Endothelial cell of umbilical vein (primary cell): ENCODE measurements around the gene PFKP. TPM values are rescaled to one million over a fixed set of nuclear protein-coding genes. Genes with fewer than 3 reads are reported as not detected.

Experiments
- BruUV-seq: library from RNA; stranded (reverse); fragments of 400-500 nt; replicated peaks from 2 replicates; lab custom pipeline; 2021; lab: Mats Ljungman, UMichigan
- CTCF ChIA-PET: fragments of 300-600, 350-600 bp; sonication (Branson Sonifier 250); formaldehyde crosslinking; loops from one replicate; lab custom pipeline; 2021; ENCODE audit warnings: antibody characterized with exemption, inconsistent platforms; lab: Charles Lee
- POLR2A ChIA-PET: fragments of 300-600, 350-600 bp; sonication (Branson Sonifier 250); formaldehyde crosslinking; loops from one replicate; lab custom pipeline; 2021; ENCODE audit warnings: antibody characterized with exemption, inconsistent platforms; lab: Charles Lee
- DNase-seq: peaks from one replicate; pipeline ENCODE4 v3.0.0-alpha.2; 2011; ENCODE audit warnings: low read depth, low spot score
- FAIRE-seq: peaks from 2 replicates; lab custom pipeline; 2011; peaks lifted over from hg19 to GRCh38; lab: Jason Lieb, UNC
- H2AFZ ChIP-seq: 2 replicates; pipeline ENCODE4 v1.6.0; 2012; ENCODE audit warnings: low read depth, low read length, control low read depth, inconsistent platforms
- H3K27ac ChIP-seq: 2 replicates; pipeline ENCODE4 v1.5.1; 2011; ENCODE audit warnings: low read depth, mild to moderate bottlenecking, control low read depth, low read length, moderate library complexity; ENCODE audit not compliant: insufficient read depth
- H3K27me3 ChIP-seq, 2 experiments: 2 replicates each; pipeline versions ENCODE4 v1.6.0 to v1.6.1; 2011; ENCODE audit warnings: low read length in 2 of 2, mixed read lengths in 1 of 2; ENCODE audit not compliant: control insufficient read depth in 2 of 2, insufficient read depth in 2 of 2
- H3K36me3 ChIP-seq, 2 experiments: 2 replicates in 1 of 2; 3 replicates in 1 of 2; pipeline ENCODE4 v1.5.1; 2011; ENCODE audit warnings: low read length in 2 of 2, mild to moderate bottlenecking in 1 of 2, moderate library complexity in 1 of 2; ENCODE audit not compliant: control insufficient read depth in 2 of 2, insufficient read depth in 2 of 2; ENCODE audit errors: extremely low read depth in 1 of 2
- H3K4me1 ChIP-seq: 3 replicates; pipeline ENCODE4 v1.5.1; 2011; ENCODE audit warnings: mild to moderate bottlenecking, low read length; ENCODE audit not compliant: control insufficient read depth, insufficient read depth; ENCODE audit errors: extremely low read depth
- H3K4me2 ChIP-seq: 2 replicates; pipeline ENCODE4 v1.6.1; 2011; ENCODE audit warnings: low read length, control low read depth, mixed read lengths; ENCODE audit not compliant: insufficient read depth
- H3K4me3 ChIP-seq, 3 experiments: fragments of 200-600 bp in 1 of 3; sonication (generic), shearing (Covaris generic) in 1 of 3; replicated peaks in 1 of 3; 2 replicates each; pipeline ENCODE4 v1.5.1; 2011 to 2016; ENCODE audit warnings: control low read depth in 3 of 3, low read length in 3 of 3, mild to moderate bottlenecking in 2 of 3, inconsistent platforms in 1 of 3, low read depth in 1 of 3, moderate library complexity in 1 of 3; ENCODE audit not compliant: insufficient read depth in 1 of 3
- H3K79me2 ChIP-seq: 2 replicates; pipeline ENCODE4 v1.6.0; 2012; ENCODE audit warnings: low read length, inconsistent platforms; ENCODE audit not compliant: control insufficient read depth, insufficient read depth
- H3K9ac ChIP-seq: replicated peaks from 2 replicates; pipeline ENCODE3; 2011; ENCODE audit warnings: low read length, control low read depth; ENCODE audit not compliant: insufficient read depth; ENCODE audit errors: extremely low read depth
- H3K9me1 ChIP-seq: replicated peaks from 3 replicates; pipeline ENCODE4 v1.6.0; 2011; ENCODE audit warnings: mild to moderate bottlenecking, low read length; ENCODE audit not compliant: control insufficient read depth, insufficient read depth; ENCODE audit errors: extremely low read depth
- H3K9me3 ChIP-seq: replicated peaks from 2 replicates; pipeline ENCODE4 v1.5.1; 2012; ENCODE audit warnings: low read length, inconsistent platforms; ENCODE audit not compliant: control insufficient read depth, insufficient read depth
- H4K20me1 ChIP-seq: replicated peaks from 2 replicates; pipeline ENCODE3; 2011; ENCODE audit warnings: mild to moderate bottlenecking, low read length; ENCODE audit not compliant: control insufficient read depth, insufficient read depth; ENCODE audit errors: extremely low read depth
- CTCF ChIP-seq, 2 donors: IDR thresholded peaks; 1 replicate in 1 of 2; 2 replicates in 1 of 2; pipeline ENCODE4 v1.5.1; 2011; ENCODE audit warnings: low read length in 2 of 2, mild to moderate bottlenecking in 2 of 2, moderate library complexity in 2 of 2, control low read depth in 1 of 2, inconsistent platforms in 1 of 2, low read depth in 1 of 2; ENCODE audit not compliant: insufficient read depth in 1 of 2; ENCODE audit errors: extremely low read depth in 1 of 2
- EZH2 ChIP-seq: IDR thresholded peaks from 2 replicates; pipeline ENCODE4 v1.6.1; 2012; ENCODE audit warnings: borderline replicate concordance, low read depth, mild to moderate bottlenecking, moderate library complexity, low read length, inconsistent platforms; ENCODE audit not compliant: severe bottlenecking
- FOS ChIP-seq: IDR thresholded peaks from 2 replicates; pipeline ENCODE4 v1.6.1; 2011; ENCODE audit warnings: mild to moderate bottlenecking, low read length, moderate library complexity, borderline replicate concordance; ENCODE audit not compliant: insufficient read depth
- GATA2 ChIP-seq: IDR thresholded peaks from 2 replicates; pipeline ENCODE4 v1.7.0; 2011; ENCODE audit warnings: low read depth, mild to moderate bottlenecking, moderate library complexity, mixed read lengths, low read length; ENCODE audit not compliant: insufficient read length, insufficient read depth
- JUN ChIP-seq: IDR thresholded peaks from 2 replicates; pipeline ENCODE4 v1.6.1; 2011; ENCODE audit warnings: borderline replicate concordance, low read depth; ENCODE audit not compliant: insufficient read length, insufficient read depth
- MAX ChIP-seq: IDR thresholded peaks from 2 replicates; pipeline ENCODE4 v1.6.1; 2011; ENCODE audit not compliant: insufficient read depth, insufficient read length
- MYC ChIP-seq: IDR thresholded peaks from one replicate; pipeline ENCODE4 v1.6.1; 2011; ENCODE audit warnings: mild to moderate bottlenecking, low read depth, low read length
- POLR2A ChIP-seq: IDR thresholded peaks from 2 replicates; pipeline ENCODE4 v1.6.1; 2012; ENCODE audit warnings: low read depth, mild to moderate bottlenecking, control low read depth, low read length
- POLR2AphosphoS5 ChIP-seq: IDR thresholded peaks from 2 replicates; pipeline ENCODE4 v1.6.1; 2012; ENCODE audit warnings: low read depth, mild to moderate bottlenecking, control low read depth, low read length, moderate library complexity; ENCODE audit not compliant: insufficient read depth
- dilution Hi-C: fragments of 300-500 bp; cut with MboI; formaldehyde crosslinking; loops from one replicate; pipeline ENCODE4 v1.15.0; 2019; ENCODE audit warnings: low sequenced_read_pairs; ENCODE audit not compliant: extremely low pct_ligation_motif_present
- intact Hi-C: fragments of 100-400 bp; cut with micrococcal nuclease; formaldehyde crosslinking; loops from one replicate; pipeline ENCODE4 v1.10.0; 2022
- polyA plus RNA-seq, 4 experiments: library from polyadenylated mRNA; depleted of rRNA in 3 of 4; stranded (reverse) in 3 of 4; unstranded in 1 of 4; fragments of >200 nt; gene quantifications; 2 replicates each; pipeline versions ENCODE4 v1.2.1 to v1.2.3, GENCODE V29; 2011 to 2012; ENCODE audit warnings: missing spikeins in 1 of 4
- total RNA-seq: library from RNA; stranded (reverse); gene quantifications from 2 replicates; pipeline ENCODE4 v1.2.3, GENCODE V29; 2021

Gene PFKP
- total and polyA plus RNA-seq, 2 donors (not counting 3 experiments of a cell fraction or from before 2014, with no cell fraction given) = 185 to 359 TPM

GRCh38 chr10:3090388-3090787, 23.0 kb downstream of the PFKP start:
- CTCF ChIA-PET = interaction anchor here (1.1 to 2.0 kb wide), 6 partner anchors 10 to 22 kb away, joined by 3 to 14 read pairs (median 5); no protein-coding TSS in a partner anchor
- Histone ChIP-seq H3K27me3 (no peaks in the 10 kb centered on the region), H4K20me1 (no peaks in the 10 kb centered on the region), H3K79me2 (peaks cover 76% of the 10 kb centered on the region), H3K9me1 (no peaks in the 10 kb centered on the region), H3K36me3 (peaks cover 0 to 8% of the 10 kb centered on the region in 2 experiments), H3K4me3 (no peak overlapping the region), H3K4me2 (peak overlapping the region; percentile 75), H3K9ac (peak overlapping the region; percentile 79), H2AFZ (no peak overlapping the region), H3K9me3 (no peaks in the 10 kb centered on the region), H3K4me1 (peaks cover 77% of the 10 kb centered on the region), H3K27ac (peak overlapping the region; percentile 97)
- intact Hi-C loops = loop anchor here (10.0 kb wide), 1 partner anchor 1684 kb away; no protein-coding TSS in a partner anchor
- TF ChIP-seq MAX (no peak), CTCF (IDR thresholded peaks at IDR 0.05; ENCODE audit: extremely low read depth in 1 of 2, insufficient read depth in 1 of 2, low read depth in 1 of 2, low read length in 2 of 2) (no peak), MYC (no peak), GATA2 (no peak), FOS (no peak), POLR2A (no peak), POLR2AphosphoS5 (no peak), EZH2 (no peak), JUN (no peak)
- POLR2A ChIA-PET = interaction anchor here (1.3 kb wide), 1 partner anchor 19 kb away, joined by 5 read pairs; no protein-coding TSS in a partner anchor
- FAIRE-seq (no peak), DNase-seq (no peak)
- dilution Hi-C loops = no loop called here
- no TSS peak for BruUV-seq
